ENCODE data around the gene SHH.

GRCh38 chr7:155845226-155845625, 33.0 kb upstream of the SHH start:
- TF ChIP-seq POLR2AphosphoS5 (IDR thresholded peaks at IDR 0.05; ENCODE audit: low read depth) = no peak
- no peak for TF ChIP-seq EZH2 (IDR thresholded peaks at IDR 0.05; ENCODE audit: low read depth, unreplicated experiment)
- TF ChIP-seq CTCF (conservative IDR thresholded peaks at IDR 0.05; ENCODE audit: low read depth in 2 of 2) = no peak
- no peak for TF ChIP-seq EZH2phosphoT487 (IDR thresholded peaks at IDR 0.05; ENCODE audit: unreplicated experiment)
- no peak for TF ChIP-seq REST (IDR thresholded peaks at IDR 0.05; ENCODE audit: unreplicated experiment)

Data from GM23338 (cell line).